ENCODE data around the gene NF2.

DNA sequence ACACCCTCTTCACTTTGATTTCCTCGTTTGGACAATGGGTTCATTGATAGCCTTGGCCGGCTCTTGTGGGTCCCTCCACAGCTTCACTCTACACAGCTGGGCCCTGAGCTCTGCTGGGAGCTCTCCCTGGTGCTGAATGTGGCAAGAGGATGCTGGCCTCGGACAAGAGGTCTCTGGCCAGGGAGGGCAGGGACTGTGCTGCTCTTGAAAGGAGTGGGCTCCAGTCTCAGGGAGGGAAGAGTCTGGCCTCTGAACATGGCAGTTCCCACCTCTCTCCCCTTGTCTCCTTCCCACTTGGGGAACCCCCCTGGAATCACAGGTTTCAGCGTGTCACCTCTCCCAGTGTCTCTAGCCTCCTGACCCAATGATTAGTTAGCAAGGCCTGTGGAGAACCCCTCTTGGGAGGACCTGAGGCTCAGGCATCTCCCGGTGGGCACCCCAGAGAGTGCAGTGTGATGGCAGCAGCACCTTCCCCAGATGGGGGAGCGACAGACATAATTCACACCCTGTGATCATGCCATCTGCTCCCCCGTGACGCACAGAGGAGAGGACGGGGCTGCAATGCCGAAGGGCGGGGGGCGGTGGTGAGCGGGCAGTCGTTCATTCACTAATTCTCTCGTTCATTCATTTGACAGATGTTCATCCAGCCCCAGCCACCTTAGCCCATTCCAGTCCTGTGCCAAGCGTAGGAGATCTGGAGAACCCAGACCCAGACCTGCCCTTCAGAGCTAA, 113.5 kb downstream of the NF2 start:
- TF ChIP-seq, protein P1, sequence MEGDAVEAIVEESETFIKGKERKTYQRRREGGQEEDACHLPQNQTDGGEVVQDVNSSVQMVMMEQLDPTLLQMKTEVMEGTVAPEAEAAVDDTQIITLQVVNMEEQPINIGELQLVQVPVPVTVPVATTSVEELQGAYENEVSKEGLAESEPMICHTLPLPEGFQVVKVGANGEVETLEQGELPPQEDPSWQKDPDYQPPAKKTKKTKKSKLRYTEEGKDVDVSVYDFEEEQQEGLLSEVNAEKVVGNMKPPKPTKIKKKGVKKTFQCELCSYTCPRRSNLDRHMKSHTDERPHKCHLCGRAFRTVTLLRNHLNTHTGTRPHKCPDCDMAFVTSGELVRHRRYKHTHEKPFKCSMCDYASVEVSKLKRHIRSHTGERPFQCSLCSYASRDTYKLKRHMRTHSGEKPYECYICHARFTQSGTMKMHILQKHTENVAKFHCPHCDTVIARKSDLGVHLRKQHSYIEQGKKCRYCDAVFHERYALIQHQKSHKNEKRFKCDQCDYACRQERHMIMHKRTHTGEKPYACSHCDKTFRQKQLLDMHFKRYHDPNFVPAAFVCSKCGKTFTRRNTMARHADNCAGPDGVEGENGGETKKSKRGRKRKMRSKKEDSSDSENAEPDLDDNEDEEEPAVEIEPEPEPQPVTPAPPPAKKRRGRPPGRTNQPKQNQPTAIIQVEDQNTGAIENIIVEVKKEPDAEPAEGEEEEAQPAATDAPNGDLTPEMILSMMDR (conservative IDR thresholded peaks at IDR 0.05; ENCODE audit: low read depth, low read length): no peak
- TF ChIP-seq EZH2 (IDR thresholded peaks at IDR 0.05; ENCODE audit: low read length, unreplicated experiment): no peak
